GM23338 (cell line): ENCODE measurements around the gene ANKRD44. TPM values are rescaled to one million over a fixed set of nuclear protein-coding genes. Genes with fewer than 3 reads are reported as not detected.

ENCODE experiments used
- ATAC-seq: fragments of 200-7000 bp; cut with Tn5 transposase; 3 replicates; pipeline ENCODE4 v1.9.1; 2020
- DNase-seq: peaks from one replicate; pipeline ENCODE4 v3.0.0-alpha.2; 2015; ENCODE audit warnings: low spot score
- H2AFZ ChIP-seq: fragments of 200-600 bp; sonication (generic); 2 replicates; pipeline ENCODE4 v1.8.0; 2016; ENCODE audit warnings: antibody characterized with exemption, mild to moderate bottlenecking, moderate library complexity
- H3F3A ChIP-seq: fragments of 200-600 bp; sonication (generic); replicated peaks from 2 replicates; pipeline ENCODE4 v1.8.0; 2017; ENCODE audit warnings: antibody characterized with exemption, mixed run types, low read depth
- H3K27ac ChIP-seq: fragments of 200-600 bp; sonication (generic); 2 replicates; pipeline ENCODE4 v1.6.1; 2016; ENCODE audit warnings: low read depth
- H3K27me3 ChIP-seq: fragments of 200-600 bp; sonication (generic); 2 replicates; pipeline ENCODE4 v1.8.0; 2016; ENCODE audit warnings: mild to moderate bottlenecking, mixed run types, moderate library complexity; ENCODE audit not compliant: insufficient read depth
- H3K36me3 ChIP-seq: fragments of 200-600 bp; sonication (generic); 2 replicates; pipeline ENCODE4 v1.8.0; 2016; ENCODE audit warnings: mild to moderate bottlenecking; ENCODE audit not compliant: insufficient read depth
- H3K4me1 ChIP-seq: fragments of 200-600 bp; sonication (generic); 2 replicates; pipeline ENCODE4 v1.8.0; 2016; ENCODE audit warnings: mild to moderate bottlenecking, moderate library complexity; ENCODE audit not compliant: insufficient read depth
- H3K4me2 ChIP-seq: fragments of 200-600 bp; sonication (generic); 2 replicates; pipeline ENCODE4 v1.7.1; 2017; ENCODE audit warnings: mixed run types
- H3K4me3 ChIP-seq: fragments of 200-600 bp; sonication (generic); 2 replicates; pipeline ENCODE4 v1.6.1; 2016; ENCODE audit warnings: mixed run types
- H3K79me2 ChIP-seq: fragments of 200-600 bp; sonication (generic); replicated peaks from 2 replicates; pipeline ENCODE4 v1.8.0; 2017; ENCODE audit warnings: mild to moderate bottlenecking; ENCODE audit not compliant: insufficient read depth
- H3K9me2 ChIP-seq: fragments of 200-600 bp; sonication (generic); 2 replicates; pipeline ENCODE4 v1.8.0; 2017; ENCODE audit not compliant: insufficient read depth
- H4K20me1 ChIP-seq: fragments of 200-600 bp; sonication (generic); replicated peaks from 2 replicates; pipeline ENCODE4 v1.8.0; 2017; ENCODE audit warnings: mild to moderate bottlenecking; ENCODE audit not compliant: insufficient read depth
- H3K27ac Mint-ChIP-seq: 2 replicates; pipeline ENCODE4 v1.8.0; 2020; ENCODE audit warnings: inconsistent platforms, mild to moderate bottlenecking, moderate library complexity, mixed read lengths
- H3K27me3 Mint-ChIP-seq: 3 replicates; pipeline ENCODE4 v1.8.0; 2022; ENCODE audit warnings: low read depth, mild to moderate bottlenecking, moderate library complexity, mixed read lengths, inconsistent platforms; ENCODE audit not compliant: insufficient read depth, poor library complexity
- H3K36me3 Mint-ChIP-seq: 3 replicates; pipeline ENCODE4 v1.8.0; 2021; ENCODE audit warnings: low read depth, mild to moderate bottlenecking, inconsistent platforms, moderate library complexity, mixed read lengths
- H3K4me1 Mint-ChIP-seq: 3 replicates; pipeline ENCODE4 v1.8.0; 2020; ENCODE audit warnings: mild to moderate bottlenecking, inconsistent platforms, mixed read lengths
- H3K4me3 Mint-ChIP-seq: 3 replicates; pipeline ENCODE4 v1.8.0; 2021; ENCODE audit warnings: moderate library complexity, mild to moderate bottlenecking, inconsistent platforms, mixed read lengths
- H3K9me3 Mint-ChIP-seq: 3 replicates; pipeline ENCODE4 v1.8.0; 2020; ENCODE audit warnings: moderate library complexity, mild to moderate bottlenecking, inconsistent platforms, mixed read lengths
- CREB1 ChIP-seq: fragments of 250-450 bp; sonication (Bioruptor Pico); IDR thresholded peaks from 2 replicates; pipeline ENCODE4 v1.5.0; 2020; ENCODE audit warnings: low read depth, mild to moderate bottlenecking, moderate library complexity
- CTCF ChIP-seq, 2 experiments: fragments of 200-600 bp in 1 of 2; sonication (generic) in 1 of 2; conservative IDR thresholded peaks; 2 replicates each; pipeline versions ENCODE4 v1.5.1 to v1.6.1; 2016 to 2017; ENCODE audit warnings: antibody characterized with exemption in 2 of 2, low read depth in 2 of 2, mild to moderate bottlenecking in 2 of 2, moderate library complexity in 1 of 2
- ETS1 ChIP-seq: IDR thresholded peaks from 2 replicates; pipeline ENCODE4 v1.6.1; 2016; ENCODE audit warnings: antibody characterized with exemption
- EZH2 ChIP-seq: fragments of 200-600 bp; sonication (generic); IDR thresholded peaks from one replicate; pipeline ENCODE4 v1.8.0; 2017; ENCODE audit warnings: antibody characterized with exemption, mild to moderate bottlenecking, low read depth; ENCODE audit not compliant: unreplicated experiment
- NANOG ChIP-seq: IDR thresholded peaks from 2 replicates; pipeline ENCODE4 v1.6.1; 2016; ENCODE audit warnings: antibody characterized with exemption, borderline replicate concordance
- POLR2AphosphoS5 ChIP-seq: IDR thresholded peaks from 2 replicates; pipeline ENCODE4 v1.6.1; 2016; ENCODE audit warnings: antibody characterized with exemption, low read depth
- STAT1 ChIP-seq: IDR thresholded peaks from one replicate; pipeline ENCODE4 v1.6.1; 2016; ENCODE audit warnings: antibody characterized with exemption; ENCODE audit not compliant: unreplicated experiment
- polyA plus RNA-seq: library from polyadenylated mRNA; unstranded; fragments of >200 nt; fragmentation: Nextera tagmentation; extraction: Ambion mirVana; gene quantifications from 2 replicates; pipeline ENCODE4 v1.2.1, GENCODE V29; 2016
- total RNA-seq: library from RNA; depleted of rRNA; stranded (reverse); fragments of >200 nt; shearing (Covaris generic); gene quantifications from 2 replicates; pipeline ENCODE4 v1.2.3, GENCODE V29; 2014
- TF ChIP-seq, protein P1 (sequence below): IDR thresholded peaks from one replicate; pipeline ENCODE4 v1.6.1; 2018; ENCODE audit warnings: antibody characterized with exemption; ENCODE audit not compliant: unreplicated experiment
- TF ChIP-seq, protein P2 (sequence below): fragments of 250-450 bp; sonication (Bioruptor Pico); IDR thresholded peaks from 2 replicates; pipeline ENCODE4 v1.5.0; 2020; ENCODE audit warnings: mild to moderate bottlenecking, moderate library complexity

Gene ANKRD44
- total and polyA plus RNA-seq, 2 experiments from 2014 or later, result 0.44 to 0.56 TPM

GRCh38 chr2:197223451-197223850 lies 87.1 kb downstream of the ANKRD44 start:
- Histone ChIP-seq H3K79me2 (no peaks in the 10 kb centered on the region), H3K4me2 (no peak overlapping the region), H4K20me1 (0 out of 2 replicates have a peak, but pooled peaks cover 3% of the 10 kb centered on the region), H3K4me1 (no peaks in the 10 kb centered on the region), H3K9me2 (no peaks in the 10 kb centered on the region), H3K4me3 (no peak overlapping the region), H3K27me3 (no peaks in the 10 kb centered on the region), H3K36me3 (no peaks in the 10 kb centered on the region), H3K27ac (no peak overlapping the region), H2AFZ (no peak overlapping the region), H3F3A (no peaks in the 10 kb centered on the region)
- H3K27me3 Mint-ChIP-seq, result no peaks in the 10 kb centered on the region
- no peak overlapping the region for H3K4me3 Mint-ChIP-seq
- ATAC-seq (no peak), DNase-seq (no peak)
- no peaks in the 10 kb centered on the region for H3K4me1 Mint-ChIP-seq
- no peak overlapping the region for H3K27ac Mint-ChIP-seq
- no peak for TF ChIP-seq NANOG
- TF ChIP-seq, protein P1, sequence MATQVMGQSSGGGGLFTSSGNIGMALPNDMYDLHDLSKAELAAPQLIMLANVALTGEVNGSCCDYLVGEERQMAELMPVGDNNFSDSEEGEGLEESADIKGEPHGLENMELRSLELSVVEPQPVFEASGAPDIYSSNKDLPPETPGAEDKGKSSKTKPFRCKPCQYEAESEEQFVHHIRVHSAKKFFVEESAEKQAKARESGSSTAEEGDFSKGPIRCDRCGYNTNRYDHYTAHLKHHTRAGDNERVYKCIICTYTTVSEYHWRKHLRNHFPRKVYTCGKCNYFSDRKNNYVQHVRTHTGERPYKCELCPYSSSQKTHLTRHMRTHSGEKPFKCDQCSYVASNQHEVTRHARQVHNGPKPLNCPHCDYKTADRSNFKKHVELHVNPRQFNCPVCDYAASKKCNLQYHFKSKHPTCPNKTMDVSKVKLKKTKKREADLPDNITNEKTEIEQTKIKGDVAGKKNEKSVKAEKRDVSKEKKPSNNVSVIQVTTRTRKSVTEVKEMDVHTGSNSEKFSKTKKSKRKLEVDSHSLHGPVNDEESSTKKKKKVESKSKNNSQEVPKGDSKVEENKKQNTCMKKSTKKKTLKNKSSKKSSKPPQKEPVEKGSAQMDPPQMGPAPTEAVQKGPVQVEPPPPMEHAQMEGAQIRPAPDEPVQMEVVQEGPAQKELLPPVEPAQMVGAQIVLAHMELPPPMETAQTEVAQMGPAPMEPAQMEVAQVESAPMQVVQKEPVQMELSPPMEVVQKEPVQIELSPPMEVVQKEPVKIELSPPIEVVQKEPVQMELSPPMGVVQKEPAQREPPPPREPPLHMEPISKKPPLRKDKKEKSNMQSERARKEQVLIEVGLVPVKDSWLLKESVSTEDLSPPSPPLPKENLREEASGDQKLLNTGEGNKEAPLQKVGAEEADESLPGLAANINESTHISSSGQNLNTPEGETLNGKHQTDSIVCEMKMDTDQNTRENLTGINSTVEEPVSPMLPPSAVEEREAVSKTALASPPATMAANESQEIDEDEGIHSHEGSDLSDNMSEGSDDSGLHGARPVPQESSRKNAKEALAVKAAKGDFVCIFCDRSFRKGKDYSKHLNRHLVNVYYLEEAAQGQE, result no peak
- no peak for TF ChIP-seq CTCF (conservative IDR thresholded peaks at IDR 0.05; ENCODE audit: low read depth in 2 of 2)
- no peak for TF ChIP-seq CREB1
- TF ChIP-seq EZH2, result no peak
- TF ChIP-seq ETS1, result no peak
- TF ChIP-seq POLR2AphosphoS5, result no peak
- TF ChIP-seq, protein P2, sequence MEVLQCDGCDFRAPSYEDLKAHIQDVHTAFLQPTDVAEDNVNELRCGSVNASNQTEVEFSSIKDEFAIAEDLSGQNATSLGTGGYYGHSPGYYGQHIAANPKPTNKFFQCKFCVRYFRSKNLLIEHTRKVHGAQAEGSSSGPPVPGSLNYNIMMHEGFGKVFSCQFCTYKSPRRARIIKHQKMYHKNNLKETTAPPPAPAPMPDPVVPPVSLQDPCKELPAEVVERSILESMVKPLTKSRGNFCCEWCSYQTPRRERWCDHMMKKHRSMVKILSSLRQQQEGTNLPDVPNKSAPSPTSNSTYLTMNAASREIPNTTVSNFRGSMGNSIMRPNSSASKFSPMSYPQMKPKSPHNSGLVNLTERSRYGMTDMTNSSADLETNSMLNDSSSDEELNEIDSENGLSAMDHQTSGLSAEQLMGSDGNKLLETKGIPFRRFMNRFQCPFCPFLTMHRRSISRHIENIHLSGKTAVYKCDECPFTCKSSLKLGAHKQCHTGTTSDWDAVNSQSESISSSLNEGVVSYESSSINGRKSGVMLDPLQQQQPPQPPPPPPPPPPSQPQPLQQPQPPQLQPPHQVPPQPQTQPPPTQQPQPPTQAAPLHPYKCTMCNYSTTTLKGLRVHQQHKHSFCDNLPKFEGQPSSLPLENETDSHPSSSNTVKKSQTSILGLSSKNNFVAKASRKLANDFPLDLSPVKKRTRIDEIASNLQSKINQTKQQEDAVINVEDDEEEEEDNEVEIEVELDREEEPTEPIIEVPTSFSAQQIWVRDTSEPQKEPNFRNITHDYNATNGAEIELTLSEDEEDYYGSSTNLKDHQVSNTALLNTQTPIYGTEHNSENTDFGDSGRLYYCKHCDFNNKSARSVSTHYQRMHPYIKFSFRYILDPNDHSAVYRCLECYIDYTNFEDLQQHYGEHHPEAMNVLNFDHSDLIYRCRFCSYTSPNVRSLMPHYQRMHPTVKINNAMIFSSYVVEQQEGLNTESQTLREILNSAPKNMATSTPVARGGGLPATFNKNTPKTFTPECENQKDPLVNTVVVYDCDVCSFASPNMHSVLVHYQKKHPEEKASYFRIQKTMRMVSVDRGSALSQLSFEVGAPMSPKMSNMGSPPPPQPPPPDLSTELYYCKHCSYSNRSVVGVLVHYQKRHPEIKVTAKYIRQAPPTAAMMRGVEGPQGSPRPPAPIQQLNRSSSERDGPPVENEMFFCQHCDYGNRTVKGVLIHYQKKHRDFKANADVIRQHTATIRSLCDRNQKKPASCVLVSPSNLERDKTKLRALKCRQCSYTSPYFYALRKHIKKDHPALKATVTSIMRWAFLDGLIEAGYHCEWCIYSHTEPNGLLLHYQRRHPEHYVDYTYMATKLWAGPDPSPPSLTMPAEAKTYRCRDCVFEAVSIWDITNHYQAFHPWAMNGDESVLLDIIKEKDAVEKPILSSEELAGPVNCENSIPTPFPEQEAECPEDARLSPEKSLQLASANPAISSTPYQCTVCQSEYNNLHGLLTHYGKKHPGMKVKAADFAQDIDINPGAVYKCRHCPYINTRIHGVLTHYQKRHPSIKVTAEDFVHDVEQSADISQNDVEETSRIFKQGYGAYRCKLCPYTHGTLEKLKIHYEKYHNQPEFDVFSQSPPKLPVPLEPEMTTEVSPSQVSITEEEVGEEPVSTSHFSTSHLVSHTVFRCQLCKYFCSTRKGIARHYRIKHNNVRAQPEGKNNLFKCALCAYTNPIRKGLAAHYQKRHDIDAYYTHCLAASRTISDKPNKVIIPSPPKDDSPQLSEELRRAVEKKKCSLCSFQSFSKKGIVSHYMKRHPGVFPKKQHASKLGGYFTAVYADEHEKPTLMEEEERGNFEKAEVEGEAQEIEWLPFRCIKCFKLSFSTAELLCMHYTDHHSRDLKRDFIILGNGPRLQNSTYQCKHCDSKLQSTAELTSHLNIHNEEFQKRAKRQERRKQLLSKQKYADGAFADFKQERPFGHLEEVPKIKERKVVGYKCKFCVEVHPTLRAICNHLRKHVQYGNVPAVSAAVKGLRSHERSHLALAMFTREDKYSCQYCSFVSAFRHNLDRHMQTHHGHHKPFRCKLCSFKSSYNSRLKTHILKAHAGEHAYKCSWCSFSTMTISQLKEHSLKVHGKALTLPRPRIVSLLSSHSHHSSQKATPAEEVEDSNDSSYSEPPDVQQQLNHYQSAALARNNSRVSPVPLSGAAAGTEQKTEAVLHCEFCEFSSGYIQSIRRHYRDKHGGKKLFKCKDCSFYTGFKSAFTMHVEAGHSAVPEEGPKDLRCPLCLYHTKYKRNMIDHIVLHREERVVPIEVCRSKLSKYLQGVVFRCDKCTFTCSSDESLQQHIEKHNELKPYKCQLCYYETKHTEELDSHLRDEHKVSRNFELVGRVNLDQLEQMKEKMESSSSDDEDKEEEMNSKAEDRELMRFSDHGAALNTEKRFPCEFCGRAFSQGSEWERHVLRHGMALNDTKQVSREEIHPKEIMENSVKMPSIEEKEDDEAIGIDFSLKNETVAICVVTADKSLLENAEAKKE, result no peak
- TF ChIP-seq STAT1, result no peak
- H3K36me3 Mint-ChIP-seq, result no peaks in the 10 kb centered on the region
- H3K9me3 Mint-ChIP-seq, result no peaks in the 10 kb centered on the region
